PFSK-1 (cell line): ENCODE data around the gene FRMPD1.

Experiments used
- POLR2AphosphoS5 ChIP-seq: IDR thresholded peaks from 2 replicates; pipeline ENCODE4 v1.6.1; 2012; ENCODE audit warnings: low read depth, mild to moderate bottlenecking, control low read depth, low read length, moderate library complexity
- REST ChIP-seq, 2 experiments: IDR thresholded peaks; 2 replicates each; pipeline versions ENCODE4 v1.6.1 to v1.8.0; 2011 to 2012; ENCODE audit warnings: low read depth in 2 of 2, low read length in 2 of 2, control low read depth in 1 of 2, inconsistent platforms in 1 of 2, mild to moderate bottlenecking in 1 of 2, moderate library complexity in 1 of 2; ENCODE audit not compliant: insufficient read depth in 1 of 2
- SIN3A ChIP-seq: IDR thresholded peaks from 2 replicates; pipeline ENCODE4 v1.6.1; 2012; ENCODE audit warnings: mild to moderate bottlenecking, low read length, moderate library complexity, borderline replicate concordance; ENCODE audit not compliant: insufficient read depth

GRCh38 chr9:37693260-37693659 is 42.5 kb downstream of the FRMPD1 start:
- TF ChIP-seq POLR2AphosphoS5: no peak
- TF ChIP-seq REST (IDR thresholded peaks at IDR 0.05; ENCODE audit: insufficient read depth in 1 of 2, low read depth in 2 of 2, low read length in 2 of 2): no peak
- TF ChIP-seq SIN3A: no peak
